GM12875 (cell line): Measurements from ENCODE around the gene DMRT2.

Experiments
- H3K4me3 ChIP-seq: one replicate; pipeline ENCODE4 v1.5.1; 2011; ENCODE audit warnings: low read depth, low read length, control low read depth
- CTCF ChIP-seq: IDR thresholded peaks from 2 replicates; pipeline ENCODE4 v1.5.1; 2011; ENCODE audit warnings: low read depth, mild to moderate bottlenecking, control low read depth, inconsistent platforms, low read length, moderate library complexity, borderline replicate concordance; ENCODE audit not compliant: insufficient read depth

DMRT2 gene

GRCh38 chr9:1046639-1047572 lies 3.3 kb upstream of the DMRT2 start:
- no peak for TF ChIP-seq CTCF
- H3K4me3 ChIP-seq, result no peak overlapping the region

- H3K4me3 ChIP-seq, result peak overlapping the region; percentile 23
- no peak for TF ChIP-seq CTCF
These were observed 2.4 kb upstream of the DMRT2 start for GRCh38 chr9:1047591-1048230.

- no peak for TF ChIP-seq CTCF
- H3K4me3 ChIP-seq, result peak overlapping the region; percentile 23
These were observed 1.9 kb upstream of the DMRT2 start for GRCh38 chr9:1048231-1048619.

- H3K4me3 ChIP-seq, result no peak overlapping the region
- no peak for TF ChIP-seq CTCF
These were observed 1.3 kb upstream of the DMRT2 start for GRCh38 chr9:1048811-1049210.

- H3K4me3 ChIP-seq, result no peak overlapping the region
- TF ChIP-seq CTCF, result no peak
These were observed 516 bp upstream of the DMRT2 start for GRCh38 chr9:1049641-1050040.

- H3K4me3 ChIP-seq, result no peak overlapping the region
- TF ChIP-seq CTCF, result no peak
These were observed 1.0 kb downstream of the DMRT2 start for GRCh38 chr9:1051210-1051583.
